GM18951 (cell line): ENCODE results near the gene RHBDD2.

Experiments
- POLR2A ChIP-seq: IDR thresholded peaks from 4 replicates; pipeline ENCODE4 v1.6.1; 2011; ENCODE audit warnings: mild to moderate bottlenecking; ENCODE audit not compliant: insufficient read length, insufficient read depth; ENCODE audit errors: extremely low read depth
- in situ Hi-C: fragments of 300-500 bp; cut with MboI; formaldehyde crosslinking; loops from one replicate; pipeline ENCODE4 v1.12.0; 2022; ENCODE audit warnings: low sequenced_read_pairs, mixed read lengths, inconsistent platforms; ENCODE audit not compliant: unreplicated experiment

RHBDD2 gene

GRCh38 chr7:75913437-75913836 is 34.6 kb downstream of the RHBDD2 start:
- in situ Hi-C loops: no loop called here
- no peak for TF ChIP-seq POLR2A

- no peak for TF ChIP-seq POLR2A
- in situ Hi-C loops: no loop called here
Observed at GRCh38 chr7:75914169-75914654, 35.4 kb downstream of the RHBDD2 start.

- in situ Hi-C loops: no loop called here
- TF ChIP-seq POLR2A: peak; percentile 100
Observed at GRCh38 chr7:75914655-75915415, 36.0 kb downstream of the RHBDD2 start, which contains the start of gene POR. POR (plus strand) TSS chr7:75915155; CDS start chr7:75954002, 38,847 bp downstream.

- TF ChIP-seq POLR2A: no peak
- in situ Hi-C loops: no loop called here
Observed at GRCh38 chr7:75915416-75916156, 36.8 kb downstream of the RHBDD2 start.

- in situ Hi-C loops: no loop called here
- no peak for TF ChIP-seq POLR2A
Observed at GRCh38 chr7:75916259-75916658, 37.4 kb downstream of the RHBDD2 start.

GRCh38 chr7:75916685-75917634 is 38.1 kb downstream of the RHBDD2 start:
- in situ Hi-C loops: no loop called here
- TF ChIP-seq POLR2A: no peak

- in situ Hi-C loops: no loop called here
- TF ChIP-seq POLR2A: no peak
Observed at GRCh38 chr7:75920431-75921161, 41.8 kb downstream of the RHBDD2 start.

GRCh38 chr7:75921479-75921878 is 42.6 kb downstream of the RHBDD2 start:
- TF ChIP-seq POLR2A: no peak
- in situ Hi-C loops: no loop called here

GRCh38 chr7:75922966-75923603 is 44.3 kb downstream of the RHBDD2 start:
- in situ Hi-C loops: no loop called here
- no peak for TF ChIP-seq POLR2A

GRCh38 chr7:75924256-75924655 is 45.4 kb downstream of the RHBDD2 start:
- TF ChIP-seq POLR2A: no peak
- in situ Hi-C loops: no loop called here

GRCh38 chr7:75924889-75925288 is 46.1 kb downstream of the RHBDD2 start:
- no peak for TF ChIP-seq POLR2A

GRCh38 chr7:75925717-75926435 is 47.0 kb downstream of the RHBDD2 start:
- no peak for TF ChIP-seq POLR2A
- in situ Hi-C loops: no loop called here

More at GRCh38 chr7:75924889-75925288, 46.1 kb downstream of the RHBDD2 start:
- in situ Hi-C loops: no loop called here

- TF ChIP-seq POLR2A: no peak
- in situ Hi-C loops: no loop called here
Observed at GRCh38 chr7:75928568-75928914, 49.7 kb downstream of the RHBDD2 start.
